Measurements from ENCODE around the gene PPARD.
A peak's percentile ranks its signal among the peaks of the same experiment; 100 is the strongest.

PPARD gene

GRCh38 chr6:35419417-35419816 lies 77.1 kb downstream of the PPARD start:
- TF ChIP-seq FOXP2 (optimal IDR thresholded peaks at IDR 0.05; ENCODE audit: borderline replicate concordance, extremely low read depth, extremely low read length, insufficient read depth) (peak; percentile 72), REST (IDR thresholded peaks at IDR 0.05; ENCODE audit: insufficient read depth in 1 of 2, low read depth in 2 of 2, low read length in 2 of 2) (no peak)

GRCh38 chr6:35419961-35420360 lies 77.6 kb downstream of the PPARD start:
- TF ChIP-seq REST (IDR thresholded peaks at IDR 0.05; ENCODE audit: insufficient read depth in 1 of 2, low read depth in 2 of 2, low read length in 2 of 2): no peak
- no peak for TF ChIP-seq POLR2AphosphoS5 (IDR thresholded peaks at IDR 0.05; ENCODE audit: low read depth, low read length)
- no peak for TF ChIP-seq TAF1 (IDR thresholded peaks at IDR 0.05; ENCODE audit: borderline replicate concordance, insufficient read depth, low read length)
- TF ChIP-seq FOXP2 (optimal IDR thresholded peaks at IDR 0.05; ENCODE audit: borderline replicate concordance, extremely low read depth, extremely low read length, insufficient read depth): no peak
- no peak for TF ChIP-seq SIN3A (IDR thresholded peaks at IDR 0.05; ENCODE audit: borderline replicate concordance, insufficient read depth, low read length)

DNA sequence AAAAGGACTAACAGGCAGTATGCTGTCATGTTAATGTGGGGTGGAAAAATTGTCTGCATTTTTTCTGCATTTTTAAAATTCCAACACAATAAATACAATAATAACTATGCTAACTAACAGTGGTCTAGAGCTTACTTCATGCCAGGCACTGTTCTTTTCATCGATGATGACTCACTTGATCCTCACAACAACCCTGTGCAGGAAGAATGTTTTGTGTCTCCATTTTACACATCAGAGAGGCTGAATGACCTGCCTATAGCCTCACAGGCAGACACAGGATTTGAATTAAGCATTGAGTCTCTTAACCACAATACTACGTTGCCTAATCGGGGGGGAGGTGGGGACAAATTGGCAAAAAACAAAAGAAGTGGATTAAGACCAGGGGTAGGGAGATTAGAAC lies 82.9 kb downstream of the PPARD start:
- TF ChIP-seq FOXP2 (optimal IDR thresholded peaks at IDR 0.05; ENCODE audit: borderline replicate concordance, extremely low read depth, extremely low read length, insufficient read depth): no peak
- TF ChIP-seq REST (IDR thresholded peaks at IDR 0.05; ENCODE audit: insufficient read depth in 1 of 2, low read depth in 2 of 2, low read length in 2 of 2): no peak
- TF ChIP-seq SIN3A (IDR thresholded peaks at IDR 0.05; ENCODE audit: borderline replicate concordance, insufficient read depth, low read length): no peak

DNA sequence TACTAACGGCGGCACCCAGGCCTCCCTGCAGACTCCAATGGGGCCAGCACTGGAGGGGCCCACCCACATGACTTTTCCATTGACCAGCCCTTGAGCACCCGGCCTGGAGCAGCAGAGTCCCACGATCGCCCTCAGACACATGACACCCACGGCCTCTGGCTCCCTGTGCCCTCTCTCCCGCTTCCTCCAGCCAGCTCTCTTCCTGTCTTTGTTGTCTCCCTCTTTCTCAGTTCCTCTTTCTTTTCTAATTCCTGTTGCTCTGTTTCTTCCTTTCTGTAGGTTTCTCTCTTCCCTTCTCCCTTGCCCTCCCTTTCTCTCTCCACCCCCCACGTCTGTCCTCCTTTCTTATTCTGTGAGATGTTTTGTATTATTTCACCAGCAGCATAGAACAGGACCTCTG lies 83.7 kb downstream of the PPARD start:
- TF ChIP-seq FOXP2 (optimal IDR thresholded peaks at IDR 0.05; ENCODE audit: borderline replicate concordance, extremely low read depth, extremely low read length, insufficient read depth) (no peak), TAF1 (IDR thresholded peaks at IDR 0.05; ENCODE audit: borderline replicate concordance, insufficient read depth, low read length) (no peak), SIN3A (IDR thresholded peaks at IDR 0.05; ENCODE audit: borderline replicate concordance, insufficient read depth, low read length) (no peak), REST (IDR thresholded peaks at IDR 0.05; ENCODE audit: insufficient read depth in 1 of 2, low read depth in 2 of 2, low read length in 2 of 2) (no peak), POLR2AphosphoS5 (IDR thresholded peaks at IDR 0.05; ENCODE audit: low read depth, low read length) (no peak)

GRCh38 chr6:35427435-35427834 lies 85.1 kb downstream of the PPARD start:
- TF ChIP-seq POLR2AphosphoS5 (IDR thresholded peaks at IDR 0.05; ENCODE audit: low read depth, low read length) (no peak), TAF1 (IDR thresholded peaks at IDR 0.05; ENCODE audit: borderline replicate concordance, insufficient read depth, low read length) (no peak), SIN3A (IDR thresholded peaks at IDR 0.05; ENCODE audit: borderline replicate concordance, insufficient read depth, low read length) (no peak), REST (IDR thresholded peaks at IDR 0.05; ENCODE audit: insufficient read depth in 1 of 2, low read depth in 2 of 2, low read length in 2 of 2) (no peak)

Data from PFSK-1 (cell line).